Trophoblast cell (in vitro differentiated cells and primary cell): ENCODE results near the gene C10orf90.

ENCODE experiments used
- DNase-seq, 2 donors: peaks; one replicate each; pipeline ENCODE4 v3.0.0-alpha.2; 2016
- H2AFZ ChIP-seq: 2 replicates; pipeline ENCODE4 v1.6.1; 2013; ENCODE audit warnings: low read length, moderate library complexity, mild to moderate bottlenecking; ENCODE audit not compliant: insufficient read depth, poor library complexity
- H2AK5ac ChIP-seq: 2 replicates; pipeline ENCODE4 v1.6.1; 2013; ENCODE audit warnings: mild to moderate bottlenecking, low read length
- H2BK120ac ChIP-seq: 2 replicates; pipeline ENCODE4 v1.6.1; 2013; ENCODE audit warnings: low read length, mild to moderate bottlenecking, moderate library complexity; ENCODE audit not compliant: insufficient read depth, poor library complexity
- H2BK12ac ChIP-seq: 2 replicates; pipeline ENCODE4 v1.6.1; 2013; ENCODE audit warnings: mild to moderate bottlenecking, low read length, moderate library complexity
- H2BK5ac ChIP-seq: 2 replicates; pipeline ENCODE4 v1.6.1; 2013; ENCODE audit warnings: low read length, low read depth, moderate library complexity, mild to moderate bottlenecking; ENCODE audit not compliant: poor library complexity
- H3K14ac ChIP-seq: 2 replicates; pipeline ENCODE4 v1.6.1; 2013; ENCODE audit warnings: mild to moderate bottlenecking, low read length
- H3K18ac ChIP-seq: 2 replicates; pipeline ENCODE4 v1.6.1; 2013; ENCODE audit warnings: mild to moderate bottlenecking, low read length
- H3K23ac ChIP-seq: 2 replicates; pipeline ENCODE4 v1.6.1; 2013; ENCODE audit warnings: low read length
- H3K27ac ChIP-seq: 2 replicates; pipeline ENCODE4 v1.5.1; 2013; ENCODE audit warnings: low read depth, mild to moderate bottlenecking, inconsistent platforms, low read length, moderate library complexity
- H3K27me3 ChIP-seq: 2 replicates; pipeline ENCODE4 v1.6.1; 2013; ENCODE audit warnings: inconsistent platforms, mild to moderate bottlenecking, low read length, moderate library complexity; ENCODE audit not compliant: insufficient read depth
- H3K36me3 ChIP-seq, 2 experiments: 1 replicate in 1 of 2; 2 replicates in 1 of 2; pipeline ENCODE4 v1.6.1; 2013; ENCODE audit warnings: low read length in 2 of 2, mild to moderate bottlenecking in 2 of 2, moderate library complexity in 1 of 2; ENCODE audit not compliant: insufficient read depth in 2 of 2, control insufficient read depth in 1 of 2
- H3K4ac ChIP-seq: 2 replicates; pipeline ENCODE4 v1.6.1; 2013; ENCODE audit warnings: low read depth, mild to moderate bottlenecking, low read length, moderate library complexity
- H3K4me1 ChIP-seq, 2 experiments: 1 replicate in 1 of 2; 2 replicates in 1 of 2; pipeline ENCODE4 v1.6.1; 2013; ENCODE audit warnings: low read length in 2 of 2, mild to moderate bottlenecking in 2 of 2, moderate library complexity in 1 of 2; ENCODE audit not compliant: insufficient read depth in 2 of 2, control insufficient read depth in 1 of 2
- H3K4me2 ChIP-seq: 2 replicates; pipeline ENCODE4 v1.6.1; 2013; ENCODE audit warnings: inconsistent platforms, mild to moderate bottlenecking, low read length, moderate library complexity
- H3K4me3 ChIP-seq: 2 replicates; pipeline ENCODE4 v1.5.1; 2013; ENCODE audit warnings: mild to moderate bottlenecking, low read depth, low read length, inconsistent platforms
- H3K79me1 ChIP-seq: one replicate; pipeline ENCODE4 v1.6.1; 2013; ENCODE audit warnings: low read length
- H3K79me2 ChIP-seq: 2 replicates; pipeline ENCODE4 v1.6.1; 2013; ENCODE audit warnings: low read length, mild to moderate bottlenecking; ENCODE audit not compliant: control insufficient read depth, insufficient read depth, poor library complexity
- H3K9ac ChIP-seq: 2 replicates; pipeline ENCODE4 v1.6.1; 2013; ENCODE audit warnings: mild to moderate bottlenecking, low read length
- H3K9me3 ChIP-seq: 2 replicates; pipeline ENCODE4 v1.6.1; 2013; ENCODE audit warnings: low read depth, mild to moderate bottlenecking, control low read depth, inconsistent platforms, low read length; ENCODE audit not compliant: insufficient read depth
- H4K12ac ChIP-seq: 2 replicates; pipeline ENCODE4 v1.6.1; 2013; ENCODE audit warnings: low read depth, mild to moderate bottlenecking, low read length, moderate library complexity
- H4K8ac ChIP-seq: 2 replicates; pipeline ENCODE4 v1.6.1; 2013; ENCODE audit warnings: low read depth, mild to moderate bottlenecking, low read length, moderate library complexity
- H4K91ac ChIP-seq: one replicate; pipeline ENCODE4 v1.6.1; 2013; ENCODE audit warnings: low read depth, mild to moderate bottlenecking, low read length, moderate library complexity
- WGBS: extraction: QIAGEN DNeasy Blood & Tissue Kit; methylation state at CpG from one replicate; pipeline ENCODE4 v1.1.7; 2013; ENCODE audit warnings: missing lambda C conversion rate; ENCODE audit not compliant: insufficient read length, insufficient coverage; ENCODE audit errors: extremely low coverage; 5-methylcytosine and 5-hydroxymethylcytosine counted together

The C10orf90 gene

GRCh38 chr10:126480648-126481047 is 189.8 kb downstream of the C10orf90 start:
- Histone ChIP-seq H3K9me3 (no peaks in the 10 kb centered on the region), H3K27me3 (no peaks in the 10 kb centered on the region), H3K4me1 (peaks cover 0 to 2% of the 10 kb centered on the region in 2 experiments), H3K4me3 (no peak overlapping the region), H2BK12ac (no peak overlapping the region), H3K27ac (no peak overlapping the region), H3K4me2 (no peak overlapping the region), H3K79me1 (no peaks in the 10 kb centered on the region), H3K18ac (no peak overlapping the region), H2BK5ac (no peak overlapping the region), H3K23ac (no peak overlapping the region), H2AK5ac (no peak overlapping the region), H3K4ac (no peak overlapping the region), H4K8ac (no peak overlapping the region), H4K91ac (no peak overlapping the region), H3K36me3 (no peaks in the 10 kb centered on the region), H3K9ac (no peak overlapping the region), H3K14ac (no peak overlapping the region), H4K12ac (no peak overlapping the region), H3K79me2 (no peaks in the 10 kb centered on the region), H2BK120ac (no peak overlapping the region), H2AFZ (no peak overlapping the region)
- WGBS, result no CpG with 5 or more reads among the region's 3 CpGs
- no peak for DNase-seq

DNA sequence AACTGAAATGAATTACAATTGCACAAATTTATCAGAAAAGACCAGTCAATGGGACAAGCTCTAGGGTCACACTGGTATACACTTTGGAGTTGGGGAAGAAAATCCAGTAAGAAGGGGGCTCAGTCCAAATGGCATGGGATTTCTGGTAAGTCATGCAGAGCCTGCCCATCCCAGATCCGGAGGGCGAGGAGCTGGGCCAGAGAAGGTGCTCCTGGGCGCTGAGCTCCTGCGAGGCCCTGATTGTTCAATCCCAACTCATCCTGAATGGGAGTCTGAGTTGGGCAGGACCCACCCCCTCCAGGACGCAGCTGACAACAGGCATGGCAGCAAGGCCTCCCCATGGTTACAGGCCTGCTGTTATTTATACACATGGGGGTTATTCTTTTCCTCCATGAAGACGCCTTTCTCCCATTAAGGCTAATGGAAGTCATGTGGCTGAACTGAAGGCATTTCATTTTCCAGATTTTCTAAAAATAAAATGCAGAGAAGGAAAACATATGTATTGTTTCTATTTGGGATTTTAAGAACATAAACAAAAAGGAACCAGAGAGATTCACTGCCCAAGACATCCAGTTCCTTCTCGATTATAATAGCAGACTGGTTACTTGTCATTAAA is 191.1 kb downstream of the C10orf90 start:
- no peak overlapping the region for H3K4me2 ChIP-seq
- no peak overlapping the region for H2AK5ac ChIP-seq
- H4K8ac ChIP-seq, result no peak overlapping the region
- no peak overlapping the region for H3K4ac ChIP-seq
- no peak overlapping the region for H3K18ac ChIP-seq
- H2BK12ac ChIP-seq, result no peak overlapping the region
- H3K4me1 ChIP-seq, result peaks cover 0 to 2% of the 10 kb centered on the region in 2 experiments
- no peak overlapping the region for H3K4me3 ChIP-seq
- H3K36me3 ChIP-seq, result no peaks in the 10 kb centered on the region
- DNase-seq, result no peak
- no peak overlapping the region for H3K9ac ChIP-seq
- no peak overlapping the region for H2BK5ac ChIP-seq
- H3K23ac ChIP-seq, result no peak overlapping the region
- no peak overlapping the region for H4K12ac ChIP-seq
- no peaks in the 10 kb centered on the region for H3K9me3 ChIP-seq
- H2BK120ac ChIP-seq, result no peak overlapping the region
- no peaks in the 10 kb centered on the region for H3K79me2 ChIP-seq
- no peak overlapping the region for H3K14ac ChIP-seq
- no peak overlapping the region for H2AFZ ChIP-seq
- H3K27ac ChIP-seq, result no peak overlapping the region
- WGBS, result no CpG with 5 or more reads among the region's 7 CpGs
- no peak overlapping the region for H4K91ac ChIP-seq
- H3K79me1 ChIP-seq, result no peaks in the 10 kb centered on the region
- H3K27me3 ChIP-seq, result no peaks in the 10 kb centered on the region

- Histone ChIP-seq H3K36me3 (no peaks in the 10 kb centered on the region), H2AK5ac (no peak overlapping the region), H3K27me3 (no peaks in the 10 kb centered on the region), H4K8ac (no peak overlapping the region), H2BK12ac (no peak overlapping the region), H3K79me1 (no peaks in the 10 kb centered on the region), H2AFZ (no peak overlapping the region), H4K12ac (no peak overlapping the region), H3K4me3 (no peak overlapping the region), H3K4ac (no peak overlapping the region), H3K4me2 (no peak overlapping the region), H3K4me1 (peaks cover 0 to 2% of the 10 kb centered on the region in 2 experiments), H3K79me2 (no peaks in the 10 kb centered on the region), H3K18ac (no peak overlapping the region), H3K9me3 (no peaks in the 10 kb centered on the region), H4K91ac (no peak overlapping the region), H3K27ac (no peak overlapping the region), H3K14ac (no peak overlapping the region), H3K9ac (no peak overlapping the region), H3K23ac (no peak overlapping the region), H2BK120ac (no peak overlapping the region), H2BK5ac (no peak overlapping the region)
- no CpG with 5 or more reads among the region's 6 CpGs for WGBS
- DNase-seq, result no peak
Measured at GRCh38 chr10:126478546-126478945, 191.9 kb downstream of the C10orf90 start.

GRCh38 chr10:126476246-126476645 is 194.2 kb downstream of the C10orf90 start:
- H3K9ac ChIP-seq, result no peak overlapping the region
- H3K27ac ChIP-seq, result no peak overlapping the region
- no peaks in the 10 kb centered on the region for H3K79me2 ChIP-seq
- H2AFZ ChIP-seq, result no peak overlapping the region
- no peak overlapping the region for H3K18ac ChIP-seq
- peak; percentile 53 to 66 for DNase-seq
- H4K91ac ChIP-seq, result no peak overlapping the region
- H2BK120ac ChIP-seq, result no peak overlapping the region
- H2BK5ac ChIP-seq, result no peak overlapping the region
- no peak overlapping the region for H2AK5ac ChIP-seq
- H3K79me1 ChIP-seq, result no peaks in the 10 kb centered on the region
- no peak overlapping the region for H4K12ac ChIP-seq
- no peak overlapping the region for H4K8ac ChIP-seq
- peaks cover 0 to 2% of the 10 kb centered on the region in 2 experiments for H3K4me1 ChIP-seq
- no CpG with 5 or more reads among the region's 11 CpGs for WGBS
- no peak overlapping the region for H3K4me2 ChIP-seq
- H3K23ac ChIP-seq, result no peak overlapping the region
- H3K9me3 ChIP-seq, result peaks cover 2% of the 10 kb centered on the region
- no peak overlapping the region for H2BK12ac ChIP-seq
- H3K14ac ChIP-seq, result no peak overlapping the region
- H3K27me3 ChIP-seq, result no peaks in the 10 kb centered on the region
- H3K36me3 ChIP-seq, result no peaks in the 10 kb centered on the region
- H3K4me3 ChIP-seq, result no peak overlapping the region
- H3K4ac ChIP-seq, result no peak overlapping the region
